ENCODE results near the gene NFILZ.

Gene NFILZ

DNA sequence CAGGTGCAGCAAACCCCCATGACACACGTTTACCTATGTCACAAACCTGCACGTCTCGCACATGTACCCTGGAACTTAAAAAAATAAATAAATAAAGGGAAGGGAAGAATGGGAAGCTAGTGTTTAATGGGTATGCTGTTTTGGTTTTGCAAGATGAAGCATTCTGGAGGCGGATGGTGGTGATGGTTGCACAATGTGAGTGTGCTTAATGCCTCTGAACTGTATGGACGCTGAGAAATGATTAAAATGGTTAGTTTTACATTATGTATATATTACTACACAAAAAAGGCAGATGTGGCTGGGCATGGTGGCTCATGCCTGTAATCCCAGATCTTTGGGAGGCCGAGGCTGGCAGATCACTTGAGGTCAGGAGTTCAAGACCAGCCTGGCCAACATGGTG lies 17.8 kb downstream of the NFILZ start (continued):
- no peak for TF ChIP-seq ZNF565 (CRISPR knock-in tag; conservative IDR thresholded peaks at IDR 0.05; ENCODE audit: low read depth)
- TF ChIP-seq POU6F1 (CRISPR knock-in tag; IDR thresholded peaks at IDR 0.05; ENCODE audit: borderline replicate concordance, low read depth) = no peak
- no peak for TF ChIP-seq CREB5 (CRISPR knock-in tag; IDR thresholded peaks at IDR 0.05; ENCODE audit: low read depth)
- no peak for TF ChIP-seq ARNTL (CRISPR knock-in tag; IDR thresholded peaks at IDR 0.05; ENCODE audit: borderline replicate concordance, low read depth)
- TF ChIP-seq ZFP3 (CRISPR knock-in tag; IDR thresholded peaks at IDR 0.05) = no peak
- no peak for TF ChIP-seq PPARA (CRISPR knock-in tag; IDR thresholded peaks at IDR 0.05; ENCODE audit: borderline replicate concordance)
- no peak for TF ChIP-seq RARB (CRISPR knock-in tag; IDR thresholded peaks at IDR 0.05)

DNA sequence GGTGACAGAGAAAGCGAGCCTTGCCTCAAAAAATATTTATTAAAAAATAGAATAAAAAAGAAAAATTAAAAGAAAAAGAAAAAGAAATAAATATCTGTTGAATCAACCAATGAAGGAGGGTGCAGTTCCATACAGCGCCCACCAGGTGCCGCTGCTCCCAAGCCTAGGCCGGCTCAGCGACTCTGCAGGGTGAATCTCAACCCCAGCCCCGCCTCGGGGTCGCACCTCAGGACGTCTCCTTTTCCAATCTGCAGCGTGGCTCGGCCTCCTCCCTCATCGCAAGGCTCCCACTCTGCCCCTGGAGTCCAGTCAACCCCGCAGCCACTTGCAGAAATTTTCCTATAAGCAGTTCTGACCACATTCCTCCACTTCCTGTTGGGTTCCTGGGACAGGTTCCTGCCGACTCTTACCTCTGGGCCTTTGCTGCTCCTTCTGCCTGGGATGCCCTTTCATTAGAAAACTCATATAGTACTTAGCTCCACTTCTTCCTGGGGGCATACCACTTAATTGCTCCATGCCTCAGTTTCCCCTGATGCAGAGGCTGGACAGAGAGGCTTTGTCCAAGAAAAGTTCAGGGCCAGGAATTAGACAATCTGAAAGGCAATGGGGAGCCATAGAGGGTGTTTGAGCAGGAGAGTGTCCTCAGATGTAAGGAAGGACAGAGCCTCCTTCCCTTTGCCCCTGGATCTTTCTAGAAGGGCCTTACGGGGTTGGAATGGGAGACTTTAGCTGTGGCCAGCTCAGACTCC lies 24.3 kb downstream of the NFILZ start:
- ATAC-seq = peak; percentile 79
- TF ChIP-seq CREB5 (CRISPR knock-in tag; IDR thresholded peaks at IDR 0.05; ENCODE audit: low read depth) (no peak), OSR1 (CRISPR knock-in tag; IDR thresholded peaks at IDR 0.05) (no peak), CSDC2 (CRISPR knock-in tag; IDR thresholded peaks at IDR 0.05) (no peak), ZFP3 (CRISPR knock-in tag; IDR thresholded peaks at IDR 0.05) (no peak), GLIS3 (CRISPR knock-in tag; IDR thresholded peaks at IDR 0.05) (no peak), RARB (CRISPR knock-in tag; IDR thresholded peaks at IDR 0.05) (no peak)

- no peak for TF ChIP-seq ZFP3 (CRISPR knock-in tag; IDR thresholded peaks at IDR 0.05)
- TF ChIP-seq ESRRG (CRISPR knock-in tag; IDR thresholded peaks at IDR 0.05) = no peak
- no peak for TF ChIP-seq POU6F1 (CRISPR knock-in tag; IDR thresholded peaks at IDR 0.05; ENCODE audit: borderline replicate concordance, low read depth)
- TF ChIP-seq ZNF8 (CRISPR knock-in tag; IDR thresholded peaks at IDR 0.05) = no peak
- no peak for TF ChIP-seq ZC3H10 (CRISPR knock-in tag; IDR thresholded peaks at IDR 0.05)
- TF ChIP-seq CSDC2 (CRISPR knock-in tag; IDR thresholded peaks at IDR 0.05) = no peak
- TF ChIP-seq OSR1 (CRISPR knock-in tag; IDR thresholded peaks at IDR 0.05) = no peak
- no peak for TF ChIP-seq GLIS3 (CRISPR knock-in tag; IDR thresholded peaks at IDR 0.05)
- no peak for TF ChIP-seq ZFP30 (CRISPR knock-in tag; IDR thresholded peaks at IDR 0.05)
- no peak for TF ChIP-seq CREB5 (CRISPR knock-in tag; IDR thresholded peaks at IDR 0.05; ENCODE audit: low read depth)
- no peak for TF ChIP-seq ISL1 (CRISPR knock-in tag; IDR thresholded peaks at IDR 0.05)
- no peak for TF ChIP-seq TCF4 (CRISPR knock-in tag; IDR thresholded peaks at IDR 0.05; ENCODE audit: borderline replicate concordance)
- no peak for TF ChIP-seq SNAI2 (CRISPR knock-in tag; IDR thresholded peaks at IDR 0.05)
- TF ChIP-seq TOX (CRISPR knock-in tag; IDR thresholded peaks at IDR 0.05; ENCODE audit: borderline replicate concordance) = no peak
- TF ChIP-seq PATZ1 (CRISPR knock-in tag; IDR thresholded peaks at IDR 0.05; ENCODE audit: borderline replicate concordance) = no peak
- no peak; the same call in 2 of the 3 replicates for ATAC-seq
Observed at GRCh38 chr19:8655340-8655709, 24.9 kb downstream of the NFILZ start.
